SK-N-MC (cell line): ENCODE results near the gene STK11.

Experiments used
- EZH2 ChIP-seq: fragments of 200-600 bp; sonication (generic); IDR thresholded peaks from one replicate; pipeline ENCODE4 v1.6.1; 2017; ENCODE audit warnings: antibody characterized with exemption
- POLR2AphosphoS5 ChIP-seq: IDR thresholded peaks from 2 replicates; pipeline ENCODE4 v1.6.1; 2012; ENCODE audit warnings: mild to moderate bottlenecking, low read depth, low read length, borderline replicate concordance

GRCh38 chr19:1156305-1156801 lies 49.2 kb upstream of the STK11 start:
- TF ChIP-seq EZH2: no peak
- TF ChIP-seq POLR2AphosphoS5: no peak
